K562 (cell line): Measurements from ENCODE around the gene MRPL48. TPM values are rescaled to one million over a fixed set of nuclear protein-coding genes. Genes with fewer than 3 reads are reported as not detected.

Source experiments
- CC2D1A ChIP-seq: fragments of 450-650 bp; IDR thresholded peaks from 2 replicates; pipeline ENCODE4 v1.6.1; 2017; ENCODE audit warnings: mild to moderate bottlenecking
- HNRNPH1 ChIP-seq: fragments of 200-400 bp; formaldehyde crosslinking; optimal IDR thresholded peaks from 2 replicates; pipeline ENCODE3; 2017; ENCODE audit warnings: low read depth, mild to moderate bottlenecking, low read length, moderate library complexity
- JUNB ChIP-seq: fragments of 450-650 bp; formaldehyde crosslinking; conservative IDR thresholded peaks from 2 replicates; pipeline ENCODE4 v1.4.0; 2020; ENCODE audit warnings: mild to moderate bottlenecking
- MAZ ChIP-seq, 2 experiments: fragments of 450-650 bp in 1 of 2; sonication (generic) in 1 of 2; formaldehyde crosslinking; IDR thresholded peaks in 1 of 2; conservative IDR thresholded peaks in 1 of 2; 2 replicates each; pipeline versions ENCODE4 v1.4.0 to v1.5.0; 2020; ENCODE audit warnings: mild to moderate bottlenecking in 1 of 2, missing genetic modification reagents in 1 of 2
- RAD51 ChIP-seq: fragments of 450-650 bp; IDR thresholded peaks from 2 replicates; pipeline ENCODE4 v1.7.1; 2016; ENCODE audit warnings: low read depth, mild to moderate bottlenecking, borderline replicate concordance
- ZBTB5 ChIP-seq: fragments of 450-650 bp; IDR thresholded peaks from 2 replicates; pipeline ENCODE4 v1.6.1; 2017; ENCODE audit warnings: antibody characterized with exemption
- ZFX ChIP-seq: sonication (generic); formaldehyde crosslinking; IDR thresholded peaks from 2 replicates; pipeline ENCODE4 v1.8.0; 2022; ENCODE audit warnings: mild to moderate bottlenecking, missing genetic modification reagents, moderate library complexity
- ZNF174 ChIP-seq: fragments of 250-450 bp; sonication (Bioruptor Pico); IDR thresholded peaks from 2 replicates; pipeline ENCODE4 v1.4.0; 2020; ENCODE audit warnings: mild to moderate bottlenecking
- ZNF224 ChIP-seq: sonication (generic); formaldehyde crosslinking; IDR thresholded peaks from 2 replicates; pipeline ENCODE4 v1.8.0; 2022; ENCODE audit warnings: mild to moderate bottlenecking, missing genetic modification reagents
- ZNF239 ChIP-seq: fragments of 250-450 bp; sonication (Bioruptor Pico); IDR thresholded peaks from 2 replicates; pipeline ENCODE4 v1.4.0; 2020; ENCODE audit warnings: mild to moderate bottlenecking
- ZNF311 ChIP-seq: fragments of 250-450 bp; sonication (Bioruptor Pico); IDR thresholded peaks from 2 replicates; pipeline ENCODE4 v1.4.0; 2020; ENCODE audit warnings: mild to moderate bottlenecking, moderate library complexity
- ZNF395 ChIP-seq: fragments of 200-800 bp; sonication (Bioruptor generic); IDR thresholded peaks from 2 replicates; pipeline ENCODE4 v1.6.1; 2017; ENCODE audit warnings: missing genetic modification characterization, missing compliant biosample characterization
- ZNF511 ChIP-seq: sonication (generic); formaldehyde crosslinking; IDR thresholded peaks from 2 replicates; pipeline ENCODE4 v1.8.0; 2022; ENCODE audit warnings: mild to moderate bottlenecking, missing genetic modification reagents
- polyA plus RNA-seq, 8 experiments: library from polyadenylated mRNA; depleted of rRNA in 4 of 8; stranded (reverse) in 5 of 8; unstranded in 3 of 8; fragments of >200 nt; fragmentation: Nextera tagmentation in 2 of 8; fragmentation: Illumina TruSeq in 1 of 8; extraction: Ambion mirVana in 2 of 8; extraction: Trizol in 1 of 8; gene quantifications; 2 replicates each; pipeline versions ENCODE4 v1.2.1 to v1.2.3, GENCODE V29; 2011 to 2014; ENCODE audit warnings: inconsistent platforms in 1 of 8, missing spikeins in 1 of 8
- total RNA-seq, 7 experiments: library from RNA; depleted of rRNA in 6 of 7; stranded (reverse); fragments of >200 nt in 6 of 7; fragmentation: Illumina TruSeq in 2 of 7; extraction: Trizol in 2 of 7; gene quantifications; 2 replicates each; pipeline versions ENCODE4 v1.2.1 to v1.2.3, GENCODE V29; 2011 to 2021; ENCODE audit warnings: low replicate concordance in 1 of 7
- TF ChIP-seq, protein P1 (sequence below): fragments of 250-450 bp; sonication (Bioruptor Pico); IDR thresholded peaks from 2 replicates; pipeline ENCODE4 v1.8.0; 2022; ENCODE audit warnings: moderate library complexity, mild to moderate bottlenecking, inconsistent platforms
- TF ChIP-seq, protein P2 (sequence below): fragments of 250-450 bp; sonication (Bioruptor Pico); IDR thresholded peaks from 2 replicates; pipeline ENCODE4 v1.4.0; 2020; ENCODE audit warnings: mild to moderate bottlenecking, moderate library complexity
- TF ChIP-seq, protein P3 (sequence below), 2 experiments: fragments of 450-650 bp; IDR thresholded peaks; 2 replicates each; pipeline ENCODE4 v1.6.1; 2016

Gene MRPL48
- total and polyA plus RNA-seq, 9 of the 15 experiments (the other 6 are each of a cell fraction or from before 2014, with no cell fraction given): 66.0 to 237 (median 104) TPM

DNA sequence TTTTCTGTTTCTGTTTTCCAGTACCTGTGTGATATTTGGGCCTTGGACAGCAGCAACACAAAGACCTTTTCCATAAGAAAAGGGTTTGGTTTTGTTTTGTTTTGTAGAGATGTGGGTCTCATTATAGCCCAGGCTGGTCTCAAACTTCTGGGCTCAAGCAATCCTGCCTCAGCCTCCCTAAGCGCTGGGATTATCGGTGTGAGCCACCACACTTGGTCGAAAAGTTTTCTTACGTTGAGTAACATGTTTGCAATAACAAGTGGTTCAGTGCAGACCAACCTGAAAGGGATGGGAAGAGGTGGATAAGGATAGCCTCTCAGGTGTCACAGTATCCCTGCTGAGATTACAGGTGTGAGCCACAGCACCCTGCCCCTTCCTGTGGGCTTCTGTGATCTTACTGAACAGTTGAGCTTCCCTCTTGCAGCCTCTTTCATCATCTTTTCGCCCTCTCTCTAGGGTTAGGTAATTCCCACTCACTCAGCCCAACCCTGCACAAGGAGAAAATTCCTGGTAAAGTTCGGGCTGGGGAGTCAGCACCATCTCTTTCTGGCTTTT, 3.5 kb upstream of the MRPL48 start (continued):
- TF ChIP-seq RAD51 (no peak), ZNF311 (CRISPR knock-in tag) (peak; percentile 80; the same call in 1 of the 2 replicates), JUNB (CRISPR knock-in tag) (0 out of 2 replicates have a peak, but pooled peaks have one; percentile 2), ZNF511 (CRISPR knock-in tag) (no peak), ZBTB5 (no peak), ZNF174 (CRISPR knock-in tag) (no peak), ZNF239 (CRISPR knock-in tag) (peak; percentile 8; the same call in 1 of the 2 replicates), CC2D1A (no peak), ZFX (no peak; the same call in 1 of the 2 replicates), MAZ (CRISPR knock-in tag; conservative IDR thresholded peaks at IDR 0.05 in 1 of 2, IDR thresholded peaks at IDR 0.05 in 1 of 2) (peak; percentile 43 to 78; a peak in 3 of 4 replicates), HNRNPH1 (no peak), ZNF395 (peak; percentile 51; the same call in 1 of the 2 replicates), ZNF224 (CRISPR knock-in tag) (no peak)
- TF ChIP-seq, protein P1, sequence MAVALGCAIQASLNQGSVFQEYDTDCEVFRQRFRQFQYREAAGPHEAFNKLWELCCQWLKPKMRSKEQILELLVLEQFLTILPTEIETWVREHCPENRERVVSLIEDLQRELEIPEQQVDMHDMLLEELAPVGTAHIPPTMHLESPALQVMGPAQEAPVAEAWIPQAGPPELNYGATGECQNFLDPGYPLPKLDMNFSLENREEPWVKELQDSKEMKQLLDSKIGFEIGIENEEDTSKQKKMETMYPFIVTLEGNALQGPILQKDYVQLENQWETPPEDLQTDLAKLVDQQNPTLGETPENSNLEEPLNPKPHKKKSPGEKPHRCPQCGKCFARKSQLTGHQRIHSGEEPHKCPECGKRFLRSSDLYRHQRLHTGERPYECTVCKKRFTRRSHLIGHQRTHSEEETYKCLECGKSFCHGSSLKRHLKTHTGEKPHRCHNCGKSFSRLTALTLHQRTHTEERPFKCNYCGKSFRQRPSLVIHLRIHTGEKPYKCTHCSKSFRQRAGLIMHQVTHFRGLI (CRISPR knock-in tag): peak; percentile 92
- TF ChIP-seq, protein P2, sequence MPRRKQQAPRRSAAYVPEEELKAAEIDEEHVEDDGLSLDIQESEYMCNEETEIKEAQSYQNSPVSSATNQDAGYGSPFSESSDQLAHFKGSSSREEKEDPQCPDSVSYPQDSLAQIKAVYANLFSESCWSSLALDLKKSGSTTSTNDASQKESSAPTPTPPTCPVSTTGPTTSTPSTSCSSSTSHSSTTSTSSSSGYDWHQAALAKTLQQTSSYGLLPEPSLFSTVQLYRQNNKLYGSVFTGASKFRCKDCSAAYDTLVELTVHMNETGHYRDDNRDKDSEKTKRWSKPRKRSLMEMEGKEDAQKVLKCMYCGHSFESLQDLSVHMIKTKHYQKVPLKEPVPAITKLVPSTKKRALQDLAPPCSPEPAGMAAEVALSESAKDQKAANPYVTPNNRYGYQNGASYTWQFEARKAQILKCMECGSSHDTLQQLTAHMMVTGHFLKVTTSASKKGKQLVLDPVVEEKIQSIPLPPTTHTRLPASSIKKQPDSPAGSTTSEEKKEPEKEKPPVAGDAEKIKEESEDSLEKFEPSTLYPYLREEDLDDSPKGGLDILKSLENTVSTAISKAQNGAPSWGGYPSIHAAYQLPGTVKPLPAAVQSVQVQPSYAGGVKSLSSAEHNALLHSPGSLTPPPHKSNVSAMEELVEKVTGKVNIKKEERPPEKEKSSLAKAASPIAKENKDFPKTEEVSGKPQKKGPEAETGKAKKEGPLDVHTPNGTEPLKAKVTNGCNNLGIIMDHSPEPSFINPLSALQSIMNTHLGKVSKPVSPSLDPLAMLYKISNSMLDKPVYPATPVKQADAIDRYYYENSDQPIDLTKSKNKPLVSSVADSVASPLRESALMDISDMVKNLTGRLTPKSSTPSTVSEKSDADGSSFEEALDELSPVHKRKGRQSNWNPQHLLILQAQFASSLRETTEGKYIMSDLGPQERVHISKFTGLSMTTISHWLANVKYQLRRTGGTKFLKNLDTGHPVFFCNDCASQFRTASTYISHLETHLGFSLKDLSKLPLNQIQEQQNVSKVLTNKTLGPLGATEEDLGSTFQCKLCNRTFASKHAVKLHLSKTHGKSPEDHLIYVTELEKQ (CRISPR knock-in tag): peak; percentile 16; the same call in 1 of the 2 replicates
- TF ChIP-seq, protein P3, sequence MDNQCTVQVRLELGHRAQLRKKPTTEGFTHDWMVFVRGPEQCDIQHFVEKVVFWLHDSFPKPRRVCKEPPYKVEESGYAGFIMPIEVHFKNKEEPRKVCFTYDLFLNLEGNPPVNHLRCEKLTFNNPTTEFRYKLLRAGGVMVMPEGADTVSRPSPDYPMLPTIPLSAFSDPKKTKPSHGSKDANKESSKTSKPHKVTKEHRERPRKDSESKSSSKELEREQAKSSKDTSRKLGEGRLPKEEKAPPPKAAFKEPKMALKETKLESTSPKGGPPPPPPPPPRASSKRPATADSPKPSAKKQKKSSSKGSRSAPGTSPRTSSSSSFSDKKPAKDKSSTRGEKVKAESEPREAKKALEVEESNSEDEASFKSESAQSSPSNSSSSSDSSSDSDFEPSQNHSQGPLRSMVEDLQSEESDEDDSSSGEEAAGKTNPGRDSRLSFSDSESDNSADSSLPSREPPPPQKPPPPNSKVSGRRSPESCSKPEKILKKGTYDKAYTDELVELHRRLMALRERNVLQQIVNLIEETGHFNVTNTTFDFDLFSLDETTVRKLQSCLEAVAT (IDR thresholded peaks at IDR 0.05): peak in 1 of 2 experiments; percentile 98; a peak in 2 of 4 replicates
